SU-DHL-6 (cell line): Measurements from ENCODE around the gene PNLDC1.

ENCODE experiments used
- H2AFZ ChIP-seq: fragments of 200-600 bp; sonication (generic); 2 replicates; pipeline ENCODE4 v1.6.1; 2014; ENCODE audit warnings: low read depth, mild to moderate bottlenecking, moderate library complexity, mixed read lengths, antibody characterized with exemption, low read length; ENCODE audit not compliant: severe bottlenecking
- H3F3A ChIP-seq: fragments of 200-600 bp; shearing (Covaris generic); 2 replicates; pipeline ENCODE4 v1.6.0; 2016; ENCODE audit warnings: antibody characterized with exemption, mild to moderate bottlenecking; ENCODE audit not compliant: insufficient read depth
- H3K27ac ChIP-seq: fragments of 200-600 bp; sonication (generic); 2 replicates; pipeline ENCODE4 v1.5.1; 2016; ENCODE audit warnings: low read depth, mild to moderate bottlenecking, low read length, moderate library complexity, mixed read lengths
- H3K27me3 ChIP-seq: fragments of 200-600 bp; sonication (generic), shearing (Covaris generic); 2 replicates; pipeline ENCODE4 v1.6.0; 2014; ENCODE audit warnings: mild to moderate bottlenecking, low read length
- H3K36me3 ChIP-seq: fragments of 200-600 bp; sonication (generic); 2 replicates; pipeline ENCODE4 v1.6.1; 2014; ENCODE audit warnings: mild to moderate bottlenecking, low read length, mixed read lengths
- H3K4me2 ChIP-seq: fragments of 300-600, 200-600 bp; shearing (Covaris generic), sonication (generic); 2 replicates; pipeline ENCODE4 v1.6.0; 2014; ENCODE audit warnings: low read length, low read depth, mild to moderate bottlenecking; ENCODE audit not compliant: poor library complexity, severe bottlenecking
- H3K4me3 ChIP-seq: fragments of 200-600 bp; sonication (generic); 2 replicates; pipeline ENCODE4 v1.5.1; 2014; ENCODE audit warnings: antibody characterized with exemption, low read length, mild to moderate bottlenecking, mixed read lengths; ENCODE audit not compliant: insufficient read depth, poor library complexity, severe bottlenecking
- H3K79me2 ChIP-seq: fragments of 200-600 bp; sonication (generic); 2 replicates; pipeline ENCODE4 v1.6.1; 2014; ENCODE audit warnings: mild to moderate bottlenecking, low read length, moderate library complexity; ENCODE audit not compliant: insufficient read depth
- H3K9ac ChIP-seq: fragments of 200-600 bp; sonication (generic); 2 replicates; pipeline ENCODE4 v1.7.0; 2014; ENCODE audit warnings: mild to moderate bottlenecking, low read length
- H3K9me2 ChIP-seq: fragments of 200-600 bp; sonication (generic); replicated peaks from 2 replicates; pipeline ENCODE4 v1.6.1; 2014; ENCODE audit warnings: low read length; ENCODE audit not compliant: insufficient read depth
- H3K9me3 ChIP-seq: fragments of 200-600 bp; sonication (generic); 2 replicates; pipeline ENCODE4 v1.6.1; 2014; ENCODE audit warnings: low read length, mixed read lengths; ENCODE audit not compliant: insufficient read depth
- H4K20me1 ChIP-seq: fragments of 200-600 bp; sonication (generic); 2 replicates; pipeline ENCODE4 v1.6.1; 2014; ENCODE audit warnings: low read depth, mild to moderate bottlenecking, antibody characterized with exemption, low read length, moderate library complexity, mixed read lengths
- CTCF ChIP-seq: fragments of 200-600 bp; sonication (generic); IDR thresholded peaks from one replicate; pipeline ENCODE4 v1.5.1; 2017; ENCODE audit warnings: antibody characterized with exemption, mild to moderate bottlenecking, low read length, moderate library complexity; ENCODE audit not compliant: insufficient read depth, poor library complexity, severe bottlenecking
- EZH2phosphoT487 ChIP-seq: fragments of 200-600 bp; sonication (generic), shearing (Covaris generic); conservative IDR thresholded peaks from 2 replicates; pipeline ENCODE4 v1.6.1; 2018; ENCODE audit warnings: mild to moderate bottlenecking, antibody characterized with exemption, low read length, moderate library complexity, mixed read lengths

The PNLDC1 gene

GRCh38 chr6:159819098-159819497, 19.0 kb downstream of the PNLDC1 start:
- no peak overlapping the region for H3K4me2 ChIP-seq
- no peaks in the 10 kb centered on the region for H3K9me3 ChIP-seq
- H3K9ac ChIP-seq, result no peak overlapping the region
- no peak overlapping the region for H2AFZ ChIP-seq
- H4K20me1 ChIP-seq, result no peaks in the 10 kb centered on the region
- H3K4me3 ChIP-seq, result no peak overlapping the region
- H3K9me2 ChIP-seq, result no peaks in the 10 kb centered on the region
- H3K27me3 ChIP-seq, result no peaks in the 10 kb centered on the region
- H3K27ac ChIP-seq, result no peak overlapping the region
- no peaks in the 10 kb centered on the region for H3F3A ChIP-seq
- no peaks in the 10 kb centered on the region for H3K36me3 ChIP-seq
- TF ChIP-seq EZH2phosphoT487 (no peak), CTCF (no peak)
- H3K79me2 ChIP-seq, result no peaks in the 10 kb centered on the region

- Histone ChIP-seq H3K9ac (no peak overlapping the region), H3K4me3 (no peak overlapping the region), H3K9me2 (no peaks in the 10 kb centered on the region), H3K27me3 (no peaks in the 10 kb centered on the region), H3K9me3 (no peaks in the 10 kb centered on the region), H3F3A (no peaks in the 10 kb centered on the region), H2AFZ (peak overlapping the region; percentile 50), H3K4me2 (peak overlapping the region; percentile 32), H3K36me3 (no peaks in the 10 kb centered on the region), H3K27ac (no peak overlapping the region), H4K20me1 (no peaks in the 10 kb centered on the region), H3K79me2 (no peaks in the 10 kb centered on the region)
- TF ChIP-seq EZH2phosphoT487 (no peak), CTCF (no peak)
Measured at GRCh38 chr6:159819932-159820640, 20.0 kb downstream of the PNLDC1 start.

GRCh38 chr6:159821122-159821521, 21.0 kb downstream of the PNLDC1 start:
- no peak overlapping the region for H2AFZ ChIP-seq
- H3K27ac ChIP-seq, result no peak overlapping the region
- H3K9ac ChIP-seq, result no peak overlapping the region
- H4K20me1 ChIP-seq, result no peaks in the 10 kb centered on the region
- H3K36me3 ChIP-seq, result no peaks in the 10 kb centered on the region
- H3F3A ChIP-seq, result no peaks in the 10 kb centered on the region
- H3K9me3 ChIP-seq, result no peaks in the 10 kb centered on the region
- H3K79me2 ChIP-seq, result no peaks in the 10 kb centered on the region
- no peaks in the 10 kb centered on the region for H3K9me2 ChIP-seq
- H3K27me3 ChIP-seq, result no peaks in the 10 kb centered on the region
- H3K4me2 ChIP-seq, result no peak overlapping the region
- H3K4me3 ChIP-seq, result no peak overlapping the region
- TF ChIP-seq CTCF, result no peak
- TF ChIP-seq EZH2phosphoT487, result no peak
